ENCODE results near the gene DNAJC1. TPM values are rescaled to one million over a fixed set of nuclear protein-coding genes. Genes with fewer than 3 reads are reported as not detected.
"Not testable (repeated sequence)": the region's sequence is repeated elsewhere in the genome, so short reads cannot be mapped to it uniquely, and the experiment has no call there.

Gene DNAJC1
- total RNA-seq, 3 donors from 2014 or later, result 63.7 to 93.0 (median 92.1) TPM

- no peaks in the 10 kb centered on the region for H3K27me3 ChIP-seq
- H3K36me3 ChIP-seq, result peaks cover 5% of the 10 kb centered on the region
- intact Hi-C loops (cut with DNase I; ENCODE audit: low total_unique reads), result no loop called here
- no peak overlapping the region for H3K27ac ChIP-seq
- no peaks in the 10 kb centered on the region for H3K4me1 ChIP-seq
- H3K9me3 ChIP-seq, result peaks cover 9 to 14% of the 10 kb centered on the region in 2 donors
- H3K4me3 ChIP-seq, result no peak overlapping the region
- TF ChIP-seq POLR2A (IDR thresholded peaks at IDR 0.05) (no peak), POLR2AphosphoS5 (IDR thresholded peaks at IDR 0.05) (no peak), CTCF (IDR thresholded peaks at IDR 0.05) (no peak)
- DNase-seq (ENCODE audit: low spot score in 2 of 2), result no peak
Observed at GRCh38 chr10:21873198-21873597, 130.3 kb downstream of the DNAJC1 start.

GRCh38 chr10:21872771-21873170 is 130.8 kb downstream of the DNAJC1 start:
- intact Hi-C loops (cut with DNase I; ENCODE audit: low total_unique reads); H3K27ac ChIP-seq; H3K4me3 ChIP-seq; H3K4me1 ChIP-seq; DNase-seq (ENCODE audit: low spot score in 2 of 2); H3K36me3 ChIP-seq; H3K27me3 ChIP-seq: not testable (repeated sequence)
- peaks cover 9 to 14% of the 10 kb centered on the region in 2 donors for H3K9me3 ChIP-seq

GRCh38 chr10:21870849-21871248 is 132.7 kb downstream of the DNAJC1 start:
- H3K36me3 ChIP-seq, result peaks cover 5% of the 10 kb centered on the region
- no peak for DNase-seq (ENCODE audit: low spot score in 2 of 2)

GRCh38 chr10:21869087-21869486 is 134.4 kb downstream of the DNAJC1 start:
- H3K27ac ChIP-seq; H3K36me3 ChIP-seq; intact Hi-C loops (cut with DNase I; ENCODE audit: low total_unique reads); H3K4me3 ChIP-seq; DNase-seq (ENCODE audit: low spot score in 2 of 2); H3K27me3 ChIP-seq; H3K4me1 ChIP-seq: not testable (repeated sequence)
- peaks cover 14 to 18% of the 10 kb centered on the region in 2 donors for H3K9me3 ChIP-seq

More at GRCh38 chr10:21870849-21871248, 132.7 kb downstream of the DNAJC1 start:
- Histone ChIP-seq H3K27ac (no peak overlapping the region), H3K4me3 (no peak overlapping the region), H3K9me3 (peaks cover 14 to 18% of the 10 kb centered on the region in 2 donors), H3K27me3 (no peaks in the 10 kb centered on the region), H3K4me1 (no peaks in the 10 kb centered on the region)
- intact Hi-C loops (cut with DNase I; ENCODE audit: low total_unique reads), result no loop called here
- TF ChIP-seq POLR2A (IDR thresholded peaks at IDR 0.05) (no peak), POLR2AphosphoS5 (IDR thresholded peaks at IDR 0.05) (no peak), CTCF (IDR thresholded peaks at IDR 0.05) (no peak)

- DNase-seq (ENCODE audit: low spot score in 2 of 2), result no peak
- Histone ChIP-seq H3K4me1 (no peaks in the 10 kb centered on the region), H3K27me3 (no peaks in the 10 kb centered on the region), H3K27ac (no peak overlapping the region), H3K36me3 (no peaks in the 10 kb centered on the region), H3K9me3 (no peaks in the 10 kb centered on the region), H3K4me3 (no peak overlapping the region)
- no peak for TF ChIP-seq POLR2AphosphoS5 (IDR thresholded peaks at IDR 0.05)
- TF ChIP-seq CTCF (IDR thresholded peaks at IDR 0.05), result no peak
- TF ChIP-seq POLR2A (IDR thresholded peaks at IDR 0.05), result no peak
- intact Hi-C loops (cut with DNase I; ENCODE audit: low total_unique reads), result no loop called here
Observed at GRCh38 chr10:21860718-21861117, 142.8 kb downstream of the DNAJC1 start.

GRCh38 chr10:21858455-21858854 is 145.1 kb downstream of the DNAJC1 start:
- intact Hi-C loops (cut with DNase I; ENCODE audit: low total_unique reads), result no loop called here
- Histone ChIP-seq H3K27me3 (no peaks in the 10 kb centered on the region), H3K4me3 (no peak overlapping the region), H3K27ac (no peak overlapping the region), H3K4me1 (no peaks in the 10 kb centered on the region), H3K9me3 (no peaks in the 10 kb centered on the region), H3K36me3 (no peaks in the 10 kb centered on the region)
- TF ChIP-seq CTCF (IDR thresholded peaks at IDR 0.05), result no peak
- no peak for TF ChIP-seq POLR2A (IDR thresholded peaks at IDR 0.05)
- no peak for TF ChIP-seq POLR2AphosphoS5 (IDR thresholded peaks at IDR 0.05)
- DNase-seq (ENCODE audit: low spot score in 2 of 2), result no peak
